NCI-H526 (cell line): ENCODE results near the gene NMRAL1.

Experiments
- DNase-seq, 2 experiments: peaks; one replicate each; lab custom pipeline; 2025; lab: John Stamatoyannopoulos, UW

Gene NMRAL1

GRCh38 chr16:4474192-4474961 lies at the start of gene NMRAL1:
NMRAL1 (minus strand) TSS chr16:4474625; CDS start chr16:4474132, 493 bp downstream.
- DNase-seq, result peak; percentile 80 to 94

GRCh38 chr16:4523686-4524085 lies 49.3 kb upstream of the NMRAL1 start:
- DNase-seq, result no peak

GRCh38 chr16:4522051-4522581 lies 47.7 kb upstream of the NMRAL1 start:
- no peak for DNase-seq

GRCh38 chr16:4520913-4521312 lies 46.5 kb upstream of the NMRAL1 start:
- DNase-seq, result no peak

- DNase-seq, result no peak
Measured at GRCh38 chr16:4519274-4520058, 45.0 kb upstream of the NMRAL1 start.

GRCh38 chr16:4517812-4518680 lies 43.6 kb upstream of the NMRAL1 start:
- DNase-seq, result peak in 1 of 2 experiments; percentile 46

GRCh38 chr16:4515611-4516233 lies 41.3 kb upstream of the NMRAL1 start:
- DNase-seq, result no peak

- no peak for DNase-seq
Measured at GRCh38 chr16:4514606-4515005, 40.2 kb upstream of the NMRAL1 start.

GRCh38 chr16:4513881-4514280 lies 39.5 kb upstream of the NMRAL1 start:
- no peak for DNase-seq

- no peak for DNase-seq
Measured at GRCh38 chr16:4513086-4513860, 38.8 kb upstream of the NMRAL1 start.

- no peak for DNase-seq
Measured at GRCh38 chr16:4512473-4512872, 38.0 kb upstream of the NMRAL1 start.

GRCh38 chr16:4511441-4512082 lies 37.1 kb upstream of the NMRAL1 start:
- peak; percentile 33 to 72 for DNase-seq

- DNase-seq, result no peak
Measured at GRCh38 chr16:4510747-4511426, 36.5 kb upstream of the NMRAL1 start.

GRCh38 chr16:4510131-4510530 lies 35.7 kb upstream of the NMRAL1 start:
- DNase-seq, result no peak

- no peak for DNase-seq
Measured at GRCh38 chr16:4509420-4509819, 35.0 kb upstream of the NMRAL1 start.

- no peak for DNase-seq
Measured at GRCh38 chr16:4508806-4509205, 34.4 kb upstream of the NMRAL1 start.

GRCh38 chr16:4507588-4508345 lies 33.3 kb upstream of the NMRAL1 start:
- no peak for DNase-seq

GRCh38 chr16:4506450-4506849 lies 32.0 kb upstream of the NMRAL1 start:
- DNase-seq, result peak; percentile 13 to 67
